T-cell (primary cell): ENCODE results near the gene SUSD6. TPM values are rescaled to one million over a fixed set of nuclear protein-coding genes. Genes with fewer than 3 reads are reported as not detected.

Experiments used
- ATAC-seq, 4 experiments: fragments of 200-7000 bp in 3 of 4; fragments of 150-1000 bp in 1 of 4; cut with Tn5 transposase; replicated peaks in 1 of 4; 1 replicate in 3 of 4; 2 replicates in 1 of 4; pipeline ENCODE4 v1.10.0; 2021; ENCODE audit warnings: moderate library complexity in 3 of 4, mild to moderate bottlenecking in 2 of 4, moderate number of reproducible peaks in 1 of 4
- CTCF ChIA-PET, 2 donors: fragments of 300-600 bp; sonication (Branson Sonifier 250); formaldehyde crosslinking; loops; one replicate each; lab custom pipeline; 2022; ENCODE audit warnings: antibody characterized with exemption in 2 of 2; lab: Charles Lee
- POLR2A ChIA-PET, 2 donors: fragments of 300-600 bp; sonication (Branson Sonifier 250); formaldehyde crosslinking; loops; one replicate each; lab custom pipeline; 2022; ENCODE audit warnings: antibody characterized with exemption in 2 of 2; lab: Charles Lee
- DNase-seq, 35 experiments: peaks; one replicate each; pipeline versions ENCODE4 v3.0.0 to v3.0.0-alpha.2; 2013 to 2023
- H3K27ac ChIP-seq: one replicate; pipeline ENCODE4 v1.5.1; 2013; ENCODE audit warnings: low read length
- H3K27me3 ChIP-seq, 2 experiments: replicated peaks in 1 of 2; 1 replicate in 1 of 2; 2 replicates in 1 of 2; pipeline versions ENCODE4 v1.6.1 to v1.7.0; 2013; ENCODE audit warnings: low read length in 1 of 2, mixed read lengths in 1 of 2; ENCODE audit not compliant: control insufficient read depth in 2 of 2, insufficient read depth in 2 of 2; ENCODE audit errors: extremely low read depth in 1 of 2
- H3K36me3 ChIP-seq, 2 donors: 1 replicate in 1 of 2; 2 replicates in 1 of 2; pipeline versions ENCODE4 v1.6.1 to v1.7.0; 2013; ENCODE audit warnings: low read length in 1 of 2; ENCODE audit not compliant: control insufficient read depth in 2 of 2, insufficient read depth in 1 of 2; ENCODE audit errors: extremely low read depth in 1 of 2
- H3K4me1 ChIP-seq, 2 experiments: 1 replicate in 1 of 2; 2 replicates in 1 of 2; pipeline versions ENCODE4 v1.6.1 to v1.7.0; 2013; ENCODE audit warnings: low read length in 2 of 2, mixed read lengths in 1 of 2; ENCODE audit not compliant: insufficient read depth in 2 of 2, control insufficient read depth in 1 of 2; ENCODE audit errors: extremely low read depth in 1 of 2
- H3K4me3 ChIP-seq, 2 donors: 1 replicate in 1 of 2; 2 replicates in 1 of 2; pipeline versions ENCODE4 v1.5.1 to v1.7.0; 2013; ENCODE audit warnings: mild to moderate bottlenecking in 2 of 2, low read length in 1 of 2, moderate library complexity in 1 of 2; ENCODE audit not compliant: control insufficient read depth in 1 of 2; ENCODE audit errors: extremely low read depth in 1 of 2
- H3K9me3 ChIP-seq: 2 replicates; pipeline ENCODE4 v1.7.0; 2013
- H3K27ac Mint-ChIP-seq, 2 donors: one replicate each; pipeline ENCODE4 v1.8.0; 2020 to 2021; ENCODE audit warnings: mild to moderate bottlenecking in 2 of 2, mixed read lengths in 2 of 2
- H3K27me3 Mint-ChIP-seq, 2 donors: one replicate each; pipeline ENCODE4 v1.8.0; 2021 to 2022; ENCODE audit warnings: mixed read lengths in 2 of 2
- H3K36me3 Mint-ChIP-seq: one replicate; pipeline ENCODE4 v1.8.0; 2021; ENCODE audit warnings: mixed read lengths
- H3K4me1 Mint-ChIP-seq, 3 donors: one replicate each; pipeline ENCODE4 v1.8.0; 2020 to 2022; ENCODE audit warnings: mixed read lengths in 3 of 3, mild to moderate bottlenecking in 1 of 3
- H3K4me3 Mint-ChIP-seq, 3 donors: one replicate each; pipeline ENCODE4 v1.8.0; 2020 to 2022; ENCODE audit warnings: mild to moderate bottlenecking in 3 of 3, mixed read lengths in 3 of 3, moderate library complexity in 3 of 3
- H3K9me3 Mint-ChIP-seq, 3 donors: one replicate each; pipeline ENCODE4 v1.8.0; 2020 to 2022; ENCODE audit warnings: mixed read lengths in 3 of 3
- WGBS: methylation state at CpG from one replicate; pipeline ENCODE4 v1.1.5; 2013; ENCODE audit warnings: missing lambda C conversion rate; ENCODE audit not compliant: insufficient coverage; 5-methylcytosine and 5-hydroxymethylcytosine counted together
- total RNA-seq, 35 experiments: library from RNA in 6 of 35; stranded (reverse) in 6 of 35; fragments of 120-200 nt in 1 of 35; gene quantifications; one replicate each; pipeline versions ENCODE4 v1.2.1 to v1.2.4 and lab custom pipeline; 2013 to 2026

SUSD6 gene
- total RNA-seq, 5 donors from 2014 or later (not counting 1 experiment from before 2014, with no cell fraction given): 53.5 to 75.5 (median 60.4) TPM

DNA sequence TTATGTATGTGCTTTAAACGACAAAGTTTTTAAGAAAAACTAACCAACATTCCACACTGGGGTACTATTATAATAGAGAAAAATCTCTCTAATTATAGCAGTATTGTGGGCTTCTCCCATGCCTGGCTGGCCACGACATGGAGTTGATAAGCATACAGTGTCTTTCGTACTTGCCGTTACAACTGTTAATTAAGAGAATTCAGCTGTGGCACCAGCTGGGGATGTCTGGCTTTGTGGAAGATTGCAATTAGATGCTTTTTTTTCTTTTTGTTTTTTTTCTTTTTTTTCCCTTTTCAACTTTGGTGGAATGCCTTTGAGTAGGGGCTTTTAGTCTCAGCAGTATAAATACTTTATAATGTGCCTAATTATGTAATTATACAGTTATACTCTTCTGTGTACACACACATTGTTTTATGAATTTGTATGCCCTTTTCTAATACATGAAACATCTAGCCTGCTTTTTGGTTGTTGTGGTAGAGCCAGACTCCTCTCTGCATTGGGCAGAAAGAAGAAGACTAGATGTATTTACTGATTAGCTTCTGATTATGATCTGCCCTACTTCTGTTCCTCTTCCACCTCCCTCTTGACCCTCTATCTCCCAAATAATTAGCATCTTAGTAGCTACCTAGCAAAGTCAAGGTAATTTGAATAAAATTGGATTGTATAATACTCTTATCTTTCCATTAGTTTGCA is 76.4 kb downstream of the SUSD6 start:
- Histone ChIP-seq H3K27ac (no peak overlapping the region), H3K9me3 (no peaks in the 10 kb centered on the region), H3K4me1 (peaks cover 2 to 32% of the 10 kb centered on the region in 2 experiments), H3K4me3 (no peak overlapping the region), H3K27me3 (no peaks in the 10 kb centered on the region), H3K36me3 (peaks cover 0 to 15% of the 10 kb centered on the region in 2 donors)
- Mint-ChIP-seq H3K27me3 (no peaks in the 10 kb centered on the region), H3K27ac (peak overlapping the region in 1 of 2 donors; percentile 20), H3K9me3 (no peaks in the 10 kb centered on the region), H3K36me3 (peaks cover 13% of the 10 kb centered on the region), H3K4me1 (peaks cover 77 to 82% (median 80%) of the 10 kb centered on the region in 3 donors), H3K4me3 (no peak overlapping the region)
- DNase-seq: no peak
- ChIA-PET CTCF (no interaction called here), POLR2A (interaction anchor here in 1 of 2 donors (0.6 kb wide), 1 partner anchor 18 kb away, joined by 3 read pairs; no protein-coding TSS in a partner anchor)
- no peak for ATAC-seq
- no CpG with 5 or more reads among the region's 4 CpGs for WGBS

- Mint-ChIP-seq H3K36me3 (peaks cover 13% of the 10 kb centered on the region), H3K27ac (peak overlapping the region; percentile 19 to 20), H3K9me3 (no peaks in the 10 kb centered on the region), H3K27me3 (no peaks in the 10 kb centered on the region), H3K4me3 (no peak overlapping the region), H3K4me1 (peaks cover 77 to 82% (median 78%) of the 10 kb centered on the region in 3 donors)
- Histone ChIP-seq H3K36me3 (peaks cover 0 to 15% of the 10 kb centered on the region in 2 donors), H3K27ac (no peak overlapping the region), H3K27me3 (no peaks in the 10 kb centered on the region), H3K4me1 (peaks cover 4 to 31% of the 10 kb centered on the region in 2 experiments), H3K4me3 (no peak overlapping the region), H3K9me3 (no peaks in the 10 kb centered on the region)
- WGBS: 100% methylated on average over 1 of the region's 1 CpG
- DNase-seq (no peak), ATAC-seq (no peak)
- ChIA-PET POLR2A (no interaction called here), CTCF (no interaction called here)
Measured at GRCh38 chr14:69688299-69688649, 76.9 kb downstream of the SUSD6 start.

DNA sequence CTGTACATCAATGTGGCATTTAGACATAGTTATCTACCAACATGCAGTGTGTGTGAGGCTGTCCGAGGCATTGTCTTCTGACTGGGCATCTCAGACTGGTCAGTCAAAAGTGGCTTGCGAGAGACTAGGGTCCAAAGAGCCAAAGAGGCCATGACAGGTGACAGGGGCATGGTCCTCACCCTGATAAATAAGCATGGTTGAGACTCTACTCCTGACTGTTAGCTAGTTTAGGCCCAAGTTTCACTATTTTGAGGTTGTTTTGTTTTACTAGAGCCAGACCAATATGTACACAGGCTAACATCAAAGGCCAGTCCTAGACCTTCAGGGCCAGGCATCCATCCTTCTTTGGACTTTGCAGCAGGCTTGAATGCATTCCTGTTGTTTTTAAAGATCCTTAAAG is 78.6 kb downstream of the SUSD6 start:
- ChIA-PET POLR2A (interaction anchor here in 1 of 2 donors (0.6 kb wide), 1 partner anchor 64 kb away, joined by 12 read pairs; no protein-coding TSS in a partner anchor), CTCF (no interaction called here)
- Mint-ChIP-seq H3K4me3 (no peak overlapping the region), H3K9me3 (no peaks in the 10 kb centered on the region), H3K27ac (no peak overlapping the region), H3K27me3 (no peaks in the 10 kb centered on the region), H3K4me1 (peaks cover 77 to 81% (median 78%) of the 10 kb centered on the region in 3 donors), H3K36me3 (peaks cover 13% of the 10 kb centered on the region)
- H3K36me3 ChIP-seq: peaks cover 0 to 15% of the 10 kb centered on the region in 2 donors
- ATAC-seq (no peak), DNase-seq (no peak)
- no peak overlapping the region for H3K4me3 ChIP-seq
- no peaks in the 10 kb centered on the region for H3K27me3 ChIP-seq
- H3K4me1 ChIP-seq: peaks cover 8 to 24% of the 10 kb centered on the region in 2 experiments
- 100% methylated on average over 1 of the region's 2 CpGs for WGBS
- H3K27ac ChIP-seq: no peak overlapping the region
- H3K9me3 ChIP-seq: no peaks in the 10 kb centered on the region

DNA sequence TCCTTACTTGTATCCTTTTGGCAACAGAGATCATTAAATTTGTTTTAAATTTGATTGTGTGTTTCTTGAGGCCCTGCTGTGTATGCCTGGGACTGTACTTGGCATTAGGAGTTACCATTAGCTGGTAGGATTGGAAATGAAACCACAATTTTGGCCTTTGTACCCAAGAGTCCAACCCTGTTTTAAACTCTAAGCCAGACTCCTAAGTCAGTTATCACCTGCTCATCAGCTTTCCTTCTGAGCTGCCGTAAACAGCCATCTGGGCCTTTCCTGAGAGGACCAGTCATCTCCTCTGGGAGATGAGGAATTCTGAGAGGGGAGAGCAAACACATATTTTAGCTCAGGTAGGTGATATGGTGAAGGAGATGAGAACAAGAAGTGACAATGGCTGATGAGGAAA is 81.2 kb downstream of the SUSD6 start:
- WGBS: no CpG with 5 or more reads among the region's 1 CpG
- no peaks in the 10 kb centered on the region for H3K27me3 Mint-ChIP-seq
- H3K4me3 Mint-ChIP-seq: no peak overlapping the region
- DNase-seq (no peak), ATAC-seq (no peak)
- CTCF ChIA-PET: interaction anchor here (0.6 to 0.7 kb wide), 3 partner anchors 21 to 95 kb away, joined by 3 read pairs; no protein-coding TSS in a partner anchor
- H3K36me3 Mint-ChIP-seq: peaks cover 13% of the 10 kb centered on the region
- H3K27ac Mint-ChIP-seq: peak overlapping the region in 1 of 2 donors; percentile 55
- Histone ChIP-seq H3K9me3 (no peaks in the 10 kb centered on the region), H3K27ac (no peak overlapping the region), H3K4me3 (no peak overlapping the region), H3K27me3 (no peaks in the 10 kb centered on the region), H3K36me3 (peaks cover 0 to 15% of the 10 kb centered on the region in 2 donors), H3K4me1 (peaks cover 20 to 33% of the 10 kb centered on the region in 2 experiments)
- H3K4me1 Mint-ChIP-seq: peaks cover 79 to 88% (median 84%) of the 10 kb centered on the region in 3 donors
- POLR2A ChIA-PET: no interaction called here
- no peaks in the 10 kb centered on the region for H3K9me3 Mint-ChIP-seq

GRCh38 chr14:69693145-69693544 is 81.7 kb downstream of the SUSD6 start:
- H3K4me3 ChIP-seq: no peak overlapping the region
- no peaks in the 10 kb centered on the region for H3K27me3 ChIP-seq
- no peak overlapping the region for H3K27ac Mint-ChIP-seq
- ChIA-PET POLR2A (no interaction called here), CTCF (interaction anchor here in 1 of 2 donors (0.7 kb wide), 1 partner anchor 63 kb away, joined by 3 read pairs; no protein-coding TSS in a partner anchor)
- no peaks in the 10 kb centered on the region for H3K9me3 Mint-ChIP-seq
- peaks cover 20 to 33% of the 10 kb centered on the region in 2 experiments for H3K4me1 ChIP-seq
- H3K36me3 Mint-ChIP-seq: peaks cover 13% of the 10 kb centered on the region
- ATAC-seq (no peak), DNase-seq (peak in 1 of 35 experiments; percentile 12)
- peaks cover 77 to 89% (median 83%) of the 10 kb centered on the region in 3 donors for H3K4me1 Mint-ChIP-seq
- WGBS: no CpG with 5 or more reads among the region's 3 CpGs
- H3K9me3 ChIP-seq: no peaks in the 10 kb centered on the region
- H3K27ac ChIP-seq: no peak overlapping the region
- no peak overlapping the region for H3K4me3 Mint-ChIP-seq
- no peaks in the 10 kb centered on the region for H3K27me3 Mint-ChIP-seq
- peaks cover 0 to 15% of the 10 kb centered on the region in 2 donors for H3K36me3 ChIP-seq

GRCh38 chr14:69693801-69694729 is 82.7 kb downstream of the SUSD6 start:
- peaks cover 20 to 33% of the 10 kb centered on the region in 2 experiments for H3K4me1 ChIP-seq

More at GRCh38 chr14:69693801-69694729, 82.7 kb downstream of the SUSD6 start:
- H3K27ac ChIP-seq: no peak overlapping the region
- no peaks in the 10 kb centered on the region for H3K9me3 Mint-ChIP-seq
- WGBS: 80% methylated on average over 4 of the region's 4 CpGs
- H3K9me3 ChIP-seq: no peaks in the 10 kb centered on the region
- no peak for DNase-seq
- ATAC-seq: no peak
- POLR2A ChIA-PET: no interaction called here
- H3K27me3 Mint-ChIP-seq: no peaks in the 10 kb centered on the region
- CTCF ChIA-PET: no interaction called here
- H3K36me3 ChIP-seq: peaks cover 0 to 12% of the 10 kb centered on the region in 2 donors
- H3K27me3 ChIP-seq: no peaks in the 10 kb centered on the region
- peaks cover 83 to 91% (median 87%) of the 10 kb centered on the region in 3 donors for H3K4me1 Mint-ChIP-seq
- H3K27ac Mint-ChIP-seq: peak overlapping the region; percentile 46 to 84
- H3K4me3 ChIP-seq: no peak overlapping the region
- H3K4me3 Mint-ChIP-seq: peak overlapping the region in 1 of 3 donors; percentile 18
- peaks cover 9% of the 10 kb centered on the region for H3K36me3 Mint-ChIP-seq
